OCI-LY3 (cell line): Measurements from ENCODE around the gene LDB2.

Source experiments
- H2AFZ ChIP-seq: fragments of 200-600, 300-600 bp; shearing (Covaris generic); 2 replicates; pipeline ENCODE4 v1.6.0; 2014; ENCODE audit warnings: antibody characterized with exemption, low read depth, low read length
- H3K27ac ChIP-seq: fragments of 200-600, 300-600 bp; sonication (generic); 2 replicates; pipeline ENCODE4 v1.5.1; 2014; ENCODE audit warnings: mild to moderate bottlenecking, low read length, moderate library complexity, mixed read lengths
- H3K27me3 ChIP-seq: fragments of 200-600, 300-600 bp; sonication (generic); 2 replicates; pipeline ENCODE4 v1.6.1; 2014; ENCODE audit warnings: low read depth, low read length, mixed read lengths
- H3K36me3 ChIP-seq: fragments of 200-600, 300-600 bp; sonication (generic); replicated peaks from 2 replicates; pipeline ENCODE3; 2014; ENCODE audit warnings: low read depth, low read length, mixed read lengths
- H3K4me1 ChIP-seq: fragments of 300-600, 200-600 bp; sonication (generic); 2 replicates; pipeline ENCODE4 v1.6.1; 2014; ENCODE audit warnings: low read length, mixed read lengths
- H3K4me2 ChIP-seq: fragments of 200-600, 300-600 bp; sonication (generic); 2 replicates; pipeline ENCODE4 v1.6.1; 2014; ENCODE audit warnings: low read length, mixed read lengths
- H3K4me3 ChIP-seq: fragments of 300-600, 200-600 bp; sonication (generic); 2 replicates; pipeline ENCODE4 v1.5.1; 2014; ENCODE audit warnings: antibody characterized with exemption, mild to moderate bottlenecking, low read length, moderate library complexity
- H3K79me2 ChIP-seq: fragments of 300-600, 200-600 bp; shearing (Covaris generic); 2 replicates; pipeline ENCODE4 v1.6.1; 2014; ENCODE audit warnings: mild to moderate bottlenecking, low read length, mixed read lengths
- H3K9ac ChIP-seq: fragments of 300-600, 200-600 bp; shearing (Covaris generic); 2 replicates; pipeline ENCODE4 v1.6.0; 2014; ENCODE audit warnings: mild to moderate bottlenecking, low read length, moderate library complexity
- H3K9me3 ChIP-seq: fragments of 200-600, 300-600 bp; shearing (Covaris generic); 2 replicates; pipeline ENCODE4 v1.6.1; 2014; ENCODE audit warnings: low read length, mixed read lengths; ENCODE audit not compliant: insufficient read depth
- H4K20me1 ChIP-seq: fragments of 200-600, 300-600 bp; sonication (generic); 2 replicates; pipeline ENCODE4 v1.6.1; 2016; ENCODE audit warnings: low read length, mixed read lengths; ENCODE audit not compliant: insufficient read depth
- EZH2phosphoT487 ChIP-seq: fragments of 200-600 bp; shearing (Covaris generic); IDR thresholded peaks from 2 replicates; pipeline ENCODE4 v1.6.1; 2018; ENCODE audit warnings: antibody characterized with exemption, mixed run types, low read depth
- TF ChIP-seq, protein P1 (sequence below): fragments of 200-600, 300-600 bp; sonication (generic); IDR thresholded peaks from 2 replicates; pipeline ENCODE4 v1.5.1; 2014; ENCODE audit warnings: antibody characterized with exemption, low read length, low read depth

Gene LDB2

DNA sequence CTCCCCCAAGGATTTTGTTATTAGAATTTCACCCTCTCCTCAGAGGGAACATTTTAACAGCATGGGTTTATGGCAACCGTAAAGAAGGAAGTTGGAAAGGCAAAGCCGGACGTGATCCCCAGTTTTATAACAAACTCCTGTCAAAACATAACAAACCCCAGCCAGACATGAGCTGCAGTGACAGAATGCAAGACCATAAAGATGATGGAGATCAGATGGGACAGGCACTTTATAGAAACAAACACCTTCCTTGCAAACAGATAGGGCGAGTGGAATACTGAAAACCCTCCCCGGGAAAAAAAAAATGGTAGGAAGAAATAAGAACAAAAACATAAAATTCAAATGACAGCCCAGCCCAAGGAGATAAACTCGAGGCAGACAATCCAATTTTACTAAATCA, 281.4 kb downstream of the LDB2 start:
- H3K27me3 ChIP-seq, result no peaks in the 10 kb centered on the region
- H3K9me3 ChIP-seq, result no peaks in the 10 kb centered on the region

DNA sequence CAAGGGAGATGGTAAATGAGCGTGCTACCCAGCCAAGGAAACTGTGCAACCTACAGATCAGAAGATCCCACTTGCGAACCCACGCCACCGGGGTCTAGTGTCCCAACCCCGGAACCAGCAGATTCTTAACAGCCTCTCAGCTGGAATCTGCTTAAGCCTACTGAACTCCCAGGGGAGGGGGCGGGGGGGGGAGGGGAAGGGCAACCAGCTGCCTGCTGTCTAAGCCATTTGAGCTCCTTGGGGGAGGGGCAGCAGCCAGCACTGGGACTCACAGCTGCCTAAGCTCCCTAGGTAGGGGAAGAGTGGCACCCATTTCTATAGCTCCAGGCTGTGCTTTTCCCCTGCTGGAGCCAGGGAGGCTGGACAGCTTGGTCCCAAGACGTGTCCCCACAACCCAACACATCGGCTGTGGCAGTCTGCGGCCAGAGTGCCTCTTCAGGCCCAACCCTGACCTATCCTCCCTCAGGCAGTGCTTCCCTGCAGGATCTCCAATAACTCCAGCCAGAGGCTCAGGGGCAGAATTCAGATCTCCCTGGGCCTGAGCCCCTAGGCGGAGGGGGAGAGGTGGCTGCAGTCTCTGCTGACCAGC, 289.2 kb downstream of the LDB2 start:
- TF ChIP-seq EZH2phosphoT487, result no peak
- TF ChIP-seq, protein P1, sequence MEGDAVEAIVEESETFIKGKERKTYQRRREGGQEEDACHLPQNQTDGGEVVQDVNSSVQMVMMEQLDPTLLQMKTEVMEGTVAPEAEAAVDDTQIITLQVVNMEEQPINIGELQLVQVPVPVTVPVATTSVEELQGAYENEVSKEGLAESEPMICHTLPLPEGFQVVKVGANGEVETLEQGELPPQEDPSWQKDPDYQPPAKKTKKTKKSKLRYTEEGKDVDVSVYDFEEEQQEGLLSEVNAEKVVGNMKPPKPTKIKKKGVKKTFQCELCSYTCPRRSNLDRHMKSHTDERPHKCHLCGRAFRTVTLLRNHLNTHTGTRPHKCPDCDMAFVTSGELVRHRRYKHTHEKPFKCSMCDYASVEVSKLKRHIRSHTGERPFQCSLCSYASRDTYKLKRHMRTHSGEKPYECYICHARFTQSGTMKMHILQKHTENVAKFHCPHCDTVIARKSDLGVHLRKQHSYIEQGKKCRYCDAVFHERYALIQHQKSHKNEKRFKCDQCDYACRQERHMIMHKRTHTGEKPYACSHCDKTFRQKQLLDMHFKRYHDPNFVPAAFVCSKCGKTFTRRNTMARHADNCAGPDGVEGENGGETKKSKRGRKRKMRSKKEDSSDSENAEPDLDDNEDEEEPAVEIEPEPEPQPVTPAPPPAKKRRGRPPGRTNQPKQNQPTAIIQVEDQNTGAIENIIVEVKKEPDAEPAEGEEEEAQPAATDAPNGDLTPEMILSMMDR, result no peak
- Histone ChIP-seq H3K27ac (no peak overlapping the region), H3K9me3 (no peaks in the 10 kb centered on the region), H2AFZ (no peak overlapping the region), H3K36me3 (peaks cover 4% of the 10 kb centered on the region), H3K27me3 (no peaks in the 10 kb centered on the region), H3K4me2 (no peak overlapping the region), H4K20me1 (peaks cover 7% of the 10 kb centered on the region; the same call in 1 of the 2 replicates), H3K4me3 (no peak overlapping the region), H3K4me1 (peaks cover 28% of the 10 kb centered on the region), H3K79me2 (no peaks in the 10 kb centered on the region), H3K9ac (no peak overlapping the region)

More for the DNA sequence above, 281.4 kb downstream of the LDB2 start:
- TF ChIP-seq EZH2phosphoT487, result no peak
- TF ChIP-seq, protein P1, result no peak
- Histone ChIP-seq H3K4me1 (peaks cover 11% of the 10 kb centered on the region), H3K36me3 (no peaks in the 10 kb centered on the region), H3K79me2 (no peaks in the 10 kb centered on the region), H3K27ac (no peak overlapping the region), H3K4me2 (peak overlapping the region; percentile 29), H3K4me3 (no peak overlapping the region), H3K9ac (no peak overlapping the region), H4K20me1 (no peaks in the 10 kb centered on the region), H2AFZ (no peak overlapping the region)

DNA sequence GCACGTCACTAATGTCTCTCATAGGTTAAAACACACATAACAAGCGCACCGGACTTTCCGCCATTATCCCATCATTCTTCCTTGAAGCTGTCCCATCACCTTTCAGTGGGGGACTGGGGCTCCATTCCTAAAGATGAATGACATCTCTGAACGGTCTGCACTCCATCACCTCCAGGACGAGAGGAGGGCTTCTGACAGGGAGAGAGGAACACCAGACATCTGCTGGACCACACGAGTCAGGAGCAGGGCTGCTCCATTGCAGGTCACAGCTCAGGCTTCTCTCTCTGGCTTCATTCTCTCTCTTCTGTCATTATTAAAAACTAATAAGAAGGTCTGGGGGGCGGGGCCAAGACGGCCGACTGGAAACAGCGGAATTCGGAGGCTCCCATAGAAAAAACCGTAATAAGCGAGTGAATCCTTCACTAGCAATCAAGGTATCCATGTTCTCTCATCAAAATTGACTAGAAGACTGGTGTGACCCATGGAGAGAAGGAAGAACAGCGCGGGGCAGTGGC, 289.8 kb downstream of the LDB2 start:
- Histone ChIP-seq H3K9me3 (no peaks in the 10 kb centered on the region), H3K79me2 (no peaks in the 10 kb centered on the region)

DNA sequence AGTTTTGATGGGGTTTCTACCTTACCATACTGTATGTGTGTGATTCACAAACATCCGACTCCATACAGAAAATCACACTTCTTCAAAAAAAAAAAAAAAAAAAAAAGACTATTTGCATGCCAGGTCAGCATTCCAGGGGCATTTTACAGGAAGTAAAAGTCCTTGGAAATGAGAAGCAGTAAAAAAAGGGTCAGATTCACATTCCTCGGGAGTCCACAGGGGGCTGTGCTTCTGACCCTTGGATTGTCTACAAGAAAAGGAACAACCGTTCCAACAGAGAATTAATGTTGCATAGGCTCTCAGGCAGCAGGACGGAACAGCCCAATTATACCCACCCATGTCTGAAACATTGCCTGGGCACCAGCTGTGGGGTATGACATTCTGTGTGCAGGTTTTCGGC, 290.3 kb downstream of the LDB2 start:
- Histone ChIP-seq H3K4me3 (peak overlapping the region; percentile 66), H3K27me3 (no peaks in the 10 kb centered on the region), H3K9ac (peak overlapping the region; percentile 28; the same call in 1 of the 2 replicates), H3K27ac (peak overlapping the region; percentile 89), H3K4me2 (peak overlapping the region; percentile 93), H3K9me3 (no peaks in the 10 kb centered on the region), H3K79me2 (no peaks in the 10 kb centered on the region), H3K4me1 (peaks cover 28% of the 10 kb centered on the region), H3K36me3 (peaks cover 4% of the 10 kb centered on the region), H4K20me1 (peaks cover 7% of the 10 kb centered on the region; the same call in 1 of the 2 replicates), H2AFZ (no peak overlapping the region)
- TF ChIP-seq EZH2phosphoT487, result no peak
- TF ChIP-seq, protein P1, result no peak

More for the DNA sequence above, 289.8 kb downstream of the LDB2 start:
- Histone ChIP-seq H3K27ac (peak overlapping the region; percentile 89), H3K36me3 (peaks cover 4% of the 10 kb centered on the region), H2AFZ (no peak overlapping the region), H3K27me3 (no peaks in the 10 kb centered on the region), H3K4me1 (peaks cover 28% of the 10 kb centered on the region), H3K9ac (peak overlapping the region; percentile 28; the same call in 1 of the 2 replicates), H4K20me1 (peaks cover 7% of the 10 kb centered on the region; the same call in 1 of the 2 replicates), H3K4me2 (peak overlapping the region; percentile 93), H3K4me3 (peak overlapping the region; percentile 66)
- TF ChIP-seq EZH2phosphoT487, result no peak
- TF ChIP-seq, protein P1, result no peak
